ENCODE data around the gene CPEB3.

- TF ChIP-seq CTCF (IDR thresholded peaks at IDR 0.05) (no peak), POLR2A (IDR thresholded peaks at IDR 0.05) (no peak)
Measured at GRCh38 chr10:92001995-92002394, 288.9 kb downstream of the CPEB3 start.
